GM19193 (cell line): Measurements from ENCODE around the gene ANKRD63.

Source experiments
- POLR2A ChIP-seq: IDR thresholded peaks from 4 replicates; pipeline ENCODE4 v1.6.1; 2011; ENCODE audit not compliant: insufficient read depth, insufficient read length; ENCODE audit errors: extremely low read depth

Gene ANKRD63

GRCh38 chr15:40249477-40250303, 33.2 kb downstream of the ANKRD63 start:
- TF ChIP-seq POLR2A = no peak

DNA sequence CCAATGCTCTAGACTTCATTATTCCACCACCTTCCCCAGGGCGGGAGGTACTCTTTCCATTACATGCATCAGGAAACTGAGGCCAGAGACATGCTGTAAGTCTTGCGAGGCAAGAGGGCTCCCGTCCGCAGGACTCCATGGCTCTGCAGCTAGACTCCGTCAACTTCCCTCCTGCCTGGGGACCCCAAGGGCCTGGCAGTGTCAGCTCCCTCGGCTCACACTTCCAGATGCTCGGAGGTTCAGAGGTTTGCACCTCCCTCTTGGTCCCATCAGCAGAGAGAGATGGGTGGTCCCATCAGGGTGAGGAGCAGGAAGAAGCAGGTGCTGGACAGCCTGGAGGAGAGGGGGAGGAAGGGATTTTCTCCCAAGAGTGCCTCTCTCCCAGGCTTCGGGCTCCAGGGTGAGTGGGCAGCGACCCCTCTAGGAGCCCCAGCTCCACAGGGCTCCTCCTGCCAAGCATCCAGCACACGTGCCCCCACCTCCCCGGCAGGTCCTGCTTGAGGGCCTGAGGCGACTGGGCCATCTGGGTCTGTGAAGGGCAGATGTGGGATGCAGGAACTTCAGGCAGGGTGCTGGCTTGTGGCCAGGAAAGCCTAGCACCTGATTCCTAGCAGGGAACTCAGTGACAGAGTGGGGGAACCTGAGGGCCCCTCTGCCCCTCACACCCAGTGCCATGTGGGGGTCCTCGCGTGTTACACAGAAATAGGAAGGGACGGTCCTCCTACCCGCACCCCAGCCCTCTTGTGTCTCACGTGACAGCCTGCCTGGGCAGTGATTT, 34.7 kb downstream of the ANKRD63 start:
- no peak for TF ChIP-seq POLR2A

DNA sequence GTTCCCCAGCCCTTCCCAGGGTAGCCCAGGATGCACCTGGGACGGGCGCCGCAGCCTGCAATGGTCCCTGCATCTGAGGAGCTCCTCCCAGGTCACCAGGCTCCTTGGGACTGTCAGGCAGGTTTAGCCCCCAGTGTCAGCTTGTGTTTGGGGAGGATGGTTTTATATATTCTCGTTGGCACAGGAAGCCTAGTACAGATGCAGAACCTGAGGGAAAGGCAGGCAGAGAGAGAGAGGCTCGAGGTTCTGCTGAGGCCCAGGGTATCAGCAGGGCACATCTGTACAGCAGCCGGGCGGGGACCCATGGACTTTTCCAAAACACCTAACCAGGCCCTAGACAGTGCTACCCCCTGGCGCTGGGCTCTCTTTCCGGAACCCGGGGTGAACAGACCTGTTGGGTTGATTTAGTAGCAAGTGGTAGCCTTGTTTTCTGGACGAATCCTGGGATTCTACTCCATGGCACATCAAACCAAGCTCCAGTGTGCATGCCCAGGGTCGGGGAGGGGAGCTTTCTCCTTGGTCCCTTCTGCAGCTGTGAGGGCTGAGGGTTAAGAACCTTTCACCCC, 35.4 kb downstream of the ANKRD63 start:
- no peak for TF ChIP-seq POLR2A

GRCh38 chr15:40246496-40247280, 36.2 kb downstream of the ANKRD63 start:
- no peak for TF ChIP-seq POLR2A

DNA sequence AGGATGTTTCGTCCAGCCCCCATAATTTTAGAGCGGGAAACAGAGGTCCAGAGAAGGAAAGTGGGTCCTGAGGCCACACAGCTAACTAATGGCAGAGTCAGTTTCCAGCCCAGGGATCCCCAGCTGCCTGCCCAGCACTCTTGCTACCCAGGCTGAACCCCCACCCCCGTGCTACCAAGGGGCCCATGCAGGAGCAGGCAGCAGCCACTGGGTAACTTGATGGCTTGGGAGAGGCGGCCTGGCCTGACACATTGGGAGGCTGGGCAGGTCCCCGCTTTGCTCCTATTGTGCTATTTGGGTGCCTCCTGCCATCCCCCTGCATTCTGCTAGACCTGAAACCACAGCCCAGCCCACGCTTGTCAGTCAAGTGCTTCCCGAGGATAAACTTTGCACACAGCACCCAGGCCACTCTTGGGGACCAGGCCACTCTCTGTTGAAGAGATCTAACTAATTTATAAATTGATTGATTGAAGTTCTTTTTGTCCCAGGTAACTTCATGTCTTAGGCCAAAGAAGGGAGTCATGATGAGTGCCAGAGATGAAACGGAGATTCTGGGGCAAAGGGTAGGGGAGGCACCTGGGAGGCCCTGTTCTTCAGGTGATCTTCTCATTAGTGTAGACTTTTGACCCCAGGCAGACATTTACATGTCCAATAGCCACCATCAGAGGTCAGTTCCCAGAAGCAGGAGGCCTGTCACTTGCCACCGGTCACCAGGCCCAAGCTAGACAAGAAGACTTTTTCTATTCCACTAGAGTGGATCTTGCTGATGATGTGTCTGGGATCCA, 37.0 kb downstream of the ANKRD63 start:
- TF ChIP-seq POLR2A = no peak

DNA sequence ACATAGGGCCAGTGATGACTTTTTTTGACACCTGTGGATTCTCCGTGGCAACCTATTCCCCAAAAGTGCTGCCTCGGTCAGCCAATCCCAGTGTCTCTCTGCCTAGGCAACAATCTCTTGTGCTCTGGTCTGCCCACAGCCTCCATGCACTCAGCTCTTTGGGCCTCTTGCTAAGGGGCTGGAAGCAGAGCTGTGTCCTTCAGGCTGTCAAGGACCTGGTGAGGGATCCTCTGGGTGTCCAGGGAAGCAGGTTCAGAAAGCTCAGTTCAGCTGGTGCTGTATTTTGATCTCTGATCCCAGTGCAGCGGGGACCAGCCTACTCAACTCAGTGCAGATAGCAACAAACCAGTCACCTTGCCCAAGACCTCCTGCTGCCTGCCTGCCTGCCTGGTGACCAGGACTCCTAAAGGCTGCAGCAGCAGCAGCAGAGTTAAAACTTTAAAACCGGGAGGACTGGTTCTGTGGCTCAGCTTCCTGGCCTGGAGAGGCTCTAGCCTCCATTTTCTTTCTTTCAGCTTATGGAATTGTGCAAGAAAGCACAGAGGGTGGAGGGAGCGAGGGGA, 37.8 kb downstream of the ANKRD63 start:
- TF ChIP-seq POLR2A = no peak

DNA sequence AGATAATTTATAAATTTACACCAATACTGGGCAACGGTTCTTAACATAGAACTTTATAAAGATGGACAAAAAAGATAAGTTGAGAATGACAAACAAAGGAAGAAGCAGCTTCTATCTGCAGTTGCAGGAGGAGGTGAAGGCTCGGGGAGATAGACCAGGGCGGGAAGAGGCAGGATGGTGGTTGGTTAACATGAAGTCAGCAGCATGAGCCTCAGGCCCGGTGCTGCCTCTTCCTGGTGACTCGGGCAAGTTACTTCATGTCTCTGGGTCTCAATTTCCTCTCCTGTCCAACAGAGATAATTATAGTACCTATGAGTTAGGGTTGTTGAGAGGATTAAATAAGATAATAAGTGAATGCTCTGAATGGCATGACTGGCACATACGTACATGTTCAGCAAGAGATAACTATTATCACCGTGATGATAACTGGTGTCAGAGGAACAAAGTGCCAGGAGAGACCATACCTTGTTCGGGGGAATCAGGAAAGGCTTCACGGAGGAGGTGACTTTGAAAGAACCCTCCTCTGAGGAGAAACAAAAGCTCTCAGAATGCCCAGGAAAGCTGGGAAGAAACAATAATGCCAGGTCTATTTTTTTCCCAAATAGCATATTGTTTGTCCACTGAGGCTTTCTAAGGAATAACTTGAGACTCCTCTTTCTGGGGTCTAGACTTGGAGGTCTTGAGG, 39.6 kb downstream of the ANKRD63 start:
- TF ChIP-seq POLR2A = no peak

DNA sequence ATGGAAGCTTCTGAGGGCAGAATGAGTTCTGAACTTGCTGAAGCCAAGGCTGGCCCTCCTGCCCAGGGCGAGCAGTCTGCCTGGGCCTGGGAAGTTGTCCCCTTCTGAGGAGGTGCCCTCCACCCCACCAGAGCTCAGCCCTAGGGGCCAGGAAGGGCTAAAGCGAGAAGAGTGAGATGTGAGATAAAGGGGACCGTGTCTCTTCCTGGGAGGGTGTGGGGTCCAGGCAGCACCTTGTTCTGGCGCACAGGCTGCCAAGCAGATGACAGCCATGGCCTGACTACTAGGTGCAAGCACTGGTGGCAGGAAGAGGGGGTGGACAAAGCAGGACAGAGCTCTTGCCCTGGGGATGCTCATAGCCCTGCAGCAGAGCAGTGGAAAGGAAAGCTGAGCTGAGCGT, 40.3 kb downstream of the ANKRD63 start:
- TF ChIP-seq POLR2A = no peak

DNA sequence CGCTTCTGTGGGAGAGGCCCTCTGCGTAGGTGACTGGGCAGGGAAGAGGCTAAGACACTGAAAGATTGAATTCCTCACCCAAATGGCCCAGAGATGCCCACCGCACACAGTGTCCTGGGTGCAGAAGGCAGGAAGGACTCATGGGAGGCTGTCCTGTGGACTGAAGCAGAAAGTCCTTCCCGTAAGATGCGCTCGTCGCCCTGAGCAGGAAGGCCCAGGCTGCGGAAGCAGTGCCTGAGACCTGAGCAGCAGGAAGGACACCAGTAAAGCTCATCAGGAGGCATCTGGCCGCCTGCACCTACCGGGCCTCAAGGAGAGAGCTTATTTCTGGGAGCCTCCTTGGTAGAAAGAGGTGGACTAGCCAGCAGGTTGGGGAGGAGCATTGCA, 40.7 kb downstream of the ANKRD63 start:
- no peak for TF ChIP-seq POLR2A

GRCh38 chr15:40241269-40242212, 41.3 kb downstream of the ANKRD63 start:
- TF ChIP-seq POLR2A = no peak

GRCh38 chr15:40240619-40241221, 42.1 kb downstream of the ANKRD63 start:
- TF ChIP-seq POLR2A = no peak
